Neuronal stem cell (in vitro differentiated cells): ENCODE measurements around the gene MICU1.
"Not testable (repeated sequence)": the region's sequence is repeated elsewhere in the genome, so short reads cannot be mapped to it uniquely, and the experiment has no call there.

Experiments
- DNase-seq: peaks from one replicate; pipeline ENCODE4 v3.0.0-alpha.2; 2013; ENCODE audit warnings: low spot score
- H2AFZ ChIP-seq: one replicate; pipeline ENCODE4 v1.6.1; 2013; ENCODE audit warnings: mild to moderate bottlenecking, low read length, inconsistent platforms
- H2AK5ac ChIP-seq: 2 replicates; pipeline ENCODE4 v1.6.1; 2013; ENCODE audit warnings: low read depth, mild to moderate bottlenecking, inconsistent platforms, low read length, moderate library complexity, mixed read lengths
- H2BK120ac ChIP-seq: 2 replicates; pipeline ENCODE4 v1.6.1; 2013; ENCODE audit warnings: low read depth, mild to moderate bottlenecking, inconsistent platforms, low read length, moderate library complexity, mixed read lengths
- H2BK12ac ChIP-seq: one replicate; pipeline ENCODE4 v1.6.1; 2013; ENCODE audit warnings: low read length, inconsistent platforms
- H2BK15ac ChIP-seq: 2 replicates; pipeline ENCODE4 v1.6.1; 2013; ENCODE audit warnings: mild to moderate bottlenecking, low read length, inconsistent platforms, mixed read lengths
- H2BK5ac ChIP-seq: one replicate; pipeline ENCODE4 v1.6.1; 2013; ENCODE audit warnings: inconsistent platforms, mild to moderate bottlenecking, low read length, moderate library complexity
- H3K14ac ChIP-seq: one replicate; pipeline ENCODE4 v1.6.1; 2013; ENCODE audit warnings: low read length, inconsistent platforms
- H3K18ac ChIP-seq: 2 replicates; pipeline ENCODE4 v1.6.1; 2013; ENCODE audit warnings: low read length, inconsistent platforms
- H3K23ac ChIP-seq: 2 replicates; pipeline ENCODE4 v1.6.1; 2013; ENCODE audit warnings: low read depth, mild to moderate bottlenecking, mixed read lengths, low read length, inconsistent platforms; ENCODE audit not compliant: poor library complexity
- H3K27ac ChIP-seq: replicated peaks from 3 replicates; pipeline ENCODE4 v1.5.1; 2013; ENCODE audit warnings: low read length, inconsistent platforms
- H3K27me3 ChIP-seq, 3 experiments: 2 replicates each; pipeline ENCODE4 v1.6.1; 2013; ENCODE audit warnings: low read length in 3 of 3, mild to moderate bottlenecking in 2 of 3, inconsistent platforms in 1 of 3, low read depth in 1 of 3, mixed read lengths in 1 of 3, moderate library complexity in 1 of 3; ENCODE audit not compliant: control insufficient read depth in 3 of 3, insufficient read depth in 3 of 3
- H3K36me3 ChIP-seq, 2 donors: replicated peaks in 1 of 2; 2 replicates each; pipeline ENCODE4 v1.6.1; 2013; ENCODE audit warnings: low read length in 2 of 2; ENCODE audit not compliant: control insufficient read depth in 2 of 2, insufficient read depth in 2 of 2
- H3K4ac ChIP-seq: 2 replicates; pipeline ENCODE4 v1.6.1; 2013; ENCODE audit warnings: inconsistent platforms, mild to moderate bottlenecking, low read length, moderate library complexity
- H3K4me1 ChIP-seq, 2 donors: 1 replicate in 1 of 2; 2 replicates in 1 of 2; pipeline ENCODE4 v1.6.1; 2013; ENCODE audit warnings: low read length in 2 of 2, low read depth in 1 of 2; ENCODE audit not compliant: control insufficient read depth in 2 of 2, insufficient read depth in 1 of 2
- H3K4me2 ChIP-seq: one replicate; pipeline ENCODE4 v1.6.1; 2013; ENCODE audit warnings: mild to moderate bottlenecking, low read length, inconsistent platforms; ENCODE audit not compliant: insufficient read depth, poor library complexity, severe bottlenecking
- H3K4me3 ChIP-seq, 2 donors: 2 replicates each; pipeline ENCODE4 v1.5.1; 2013; ENCODE audit warnings: low read length in 2 of 2, mild to moderate bottlenecking in 2 of 2, inconsistent platforms in 1 of 2, moderate library complexity in 1 of 2
- H3K79me1 ChIP-seq: one replicate; pipeline ENCODE4 v1.6.1; 2013; ENCODE audit warnings: low read depth, mild to moderate bottlenecking, inconsistent platforms, low read length, moderate library complexity
- H3K9ac ChIP-seq: one replicate; pipeline ENCODE4 v1.6.1; 2013; ENCODE audit warnings: mild to moderate bottlenecking, low read depth, low read length, inconsistent platforms; ENCODE audit not compliant: poor library complexity
- H3K9me3 ChIP-seq, 2 donors: replicated peaks in 1 of 2; 2 replicates each; pipeline versions ENCODE3 to v1.6.1; 2013; ENCODE audit warnings: low read length in 2 of 2, mild to moderate bottlenecking in 2 of 2, inconsistent platforms in 1 of 2, low read depth in 1 of 2, mixed read lengths in 1 of 2, moderate library complexity in 1 of 2; ENCODE audit not compliant: control insufficient read depth in 2 of 2, insufficient read depth in 1 of 2
- H4K8ac ChIP-seq: one replicate; pipeline ENCODE4 v1.6.1; 2013; ENCODE audit warnings: low read depth, mild to moderate bottlenecking, inconsistent platforms, low read length, moderate library complexity
- H4K91ac ChIP-seq: one replicate; pipeline ENCODE4 v1.6.1; 2013; ENCODE audit warnings: low read length, low read depth, mild to moderate bottlenecking, inconsistent platforms; ENCODE audit not compliant: poor library complexity
- WGBS, 2 donors: extraction: QIAGEN DNeasy Blood & Tissue Kit; methylation state at CpG; one replicate each; pipeline ENCODE4 v1.1.7; 2013; ENCODE audit warnings: missing lambda C conversion rate in 2 of 2, mixed read lengths in 1 of 2; ENCODE audit not compliant: insufficient read length in 2 of 2, insufficient replicate concordance in 1 of 2; ENCODE audit errors: extremely low coverage in 2 of 2; 5-methylcytosine and 5-hydroxymethylcytosine counted together

Gene MICU1

GRCh38 chr10:72442969-72443368 is 182.9 kb downstream of the MICU1 start:
- not testable (repeated sequence) for H3K27ac ChIP-seq, H3K4me2 ChIP-seq, DNase-seq, H2BK120ac ChIP-seq, H3K4ac ChIP-seq, H4K91ac ChIP-seq, H3K9ac ChIP-seq, H3K27me3 ChIP-seq, H3K4me3 ChIP-seq, H2AK5ac ChIP-seq, H4K8ac ChIP-seq, H3K9me3 ChIP-seq, H3K79me1 ChIP-seq, H3K36me3 ChIP-seq, H2BK5ac ChIP-seq, H3K14ac ChIP-seq, H3K18ac ChIP-seq, H2BK15ac ChIP-seq, H3K23ac ChIP-seq, H3K4me1 ChIP-seq, H2AFZ ChIP-seq, H2BK12ac ChIP-seq
- WGBS, 2 donors: no CpG with 5 or more reads among the region's 3 CpGs

GRCh38 chr10:72435570-72435969 is 190.3 kb downstream of the MICU1 start:
- H2AFZ ChIP-seq: no peak overlapping the region
- H4K91ac ChIP-seq: no peak overlapping the region
- H3K18ac ChIP-seq: no peak overlapping the region
- H3K4me2 ChIP-seq: no peak overlapping the region
- H3K9me3 ChIP-seq: no peaks in the 10 kb centered on the region
- H3K23ac ChIP-seq: no peak overlapping the region
- no peak overlapping the region for H4K8ac ChIP-seq
- no peaks in the 10 kb centered on the region for H3K4me1 ChIP-seq
- H3K36me3 ChIP-seq: no peaks in the 10 kb centered on the region
- no peak overlapping the region for H2BK120ac ChIP-seq
- no peak for DNase-seq
- H3K27me3 ChIP-seq: no peaks in the 10 kb centered on the region
- H3K79me1 ChIP-seq: peaks cover 2% of the 10 kb centered on the region
- no peak overlapping the region for H3K14ac ChIP-seq
- no peak overlapping the region for H3K4me3 ChIP-seq
- no peak overlapping the region for H2BK5ac ChIP-seq
- no peak overlapping the region for H2BK15ac ChIP-seq
- H3K27ac ChIP-seq: no peak overlapping the region
- H2BK12ac ChIP-seq: no peak overlapping the region
- H2AK5ac ChIP-seq: no peak overlapping the region
- no CpG with 5 or more reads among the region's 12 CpGs for WGBS, 2 donors
- no peak overlapping the region for H3K9ac ChIP-seq
- no peak overlapping the region for H3K4ac ChIP-seq

GRCh38 chr10:72430936-72431335 is 194.9 kb downstream of the MICU1 start:
- not testable (repeated sequence) for H4K8ac ChIP-seq, H3K4me2 ChIP-seq, H2AFZ ChIP-seq, H2BK5ac ChIP-seq, H3K9ac ChIP-seq, H3K36me3 ChIP-seq, H3K27me3 ChIP-seq, DNase-seq, H3K27ac ChIP-seq, H3K18ac ChIP-seq, H3K79me1 ChIP-seq, H4K91ac ChIP-seq, H2BK15ac ChIP-seq, H2AK5ac ChIP-seq, H3K23ac ChIP-seq, H2BK120ac ChIP-seq, H3K14ac ChIP-seq, H3K9me3 ChIP-seq, H3K4me1 ChIP-seq, H2BK12ac ChIP-seq, H3K4ac ChIP-seq, H3K4me3 ChIP-seq
- WGBS, 2 donors: no CpG with 5 or more reads among the region's 4 CpGs

GRCh38 chr10:72429931-72430330 is 195.9 kb downstream of the MICU1 start:
- no peak overlapping the region for H3K18ac ChIP-seq
- H3K27ac ChIP-seq: no peak overlapping the region
- no peaks in the 10 kb centered on the region for H3K36me3 ChIP-seq
- peaks cover 5 to 18% of the 10 kb centered on the region in 2 donors for H3K4me1 ChIP-seq
- H4K91ac ChIP-seq: no peak overlapping the region
- H3K4me2 ChIP-seq: no peak overlapping the region
- H3K27me3 ChIP-seq: no peaks in the 10 kb centered on the region
- H2BK15ac ChIP-seq: no peak overlapping the region
- no peak overlapping the region for H2BK12ac ChIP-seq
- H2AK5ac ChIP-seq: no peak overlapping the region
- no peak overlapping the region for H4K8ac ChIP-seq
- H2AFZ ChIP-seq: no peak overlapping the region
- H3K9ac ChIP-seq: no peak overlapping the region
- H3K4ac ChIP-seq: no peak overlapping the region
- no peak overlapping the region for H3K14ac ChIP-seq
- no peak overlapping the region for H3K23ac ChIP-seq
- H2BK120ac ChIP-seq: no peak overlapping the region
- no peak overlapping the region for H2BK5ac ChIP-seq
- no CpG with 5 or more reads among the region's 1 CpG for WGBS, 2 donors
- H3K9me3 ChIP-seq: no peaks in the 10 kb centered on the region
- DNase-seq: no peak
- no peak overlapping the region for H3K4me3 ChIP-seq
- H3K79me1 ChIP-seq: no peaks in the 10 kb centered on the region
